Measurements from ENCODE around the gene SLC6A12. TPM values are rescaled to one million over a fixed set of nuclear protein-coding genes. Genes with fewer than 3 reads are reported as not detected.

The SLC6A12 gene
- total RNA-seq, 1 experiment from 2014 or later, result not detected

GRCh38 chr12:157644-158043 is 56.3 kb downstream of the SLC6A12 start:
- no peak for TF ChIP-seq CTCF (conservative IDR thresholded peaks at IDR 0.05; ENCODE audit: low read depth, low read length)
- no peak for TF ChIP-seq EZH2phosphoT487 (IDR thresholded peaks at IDR 0.05; ENCODE audit: borderline replicate concordance, low read length)
- TF ChIP-seq EZH2 (IDR thresholded peaks at IDR 0.05; ENCODE audit: low read length, unreplicated experiment), result no peak
- Histone ChIP-seq H3K4me2 (ENCODE audit: low read length) (no peak overlapping the region), H3K9me2 (replicated peaks; ENCODE audit: low read length) (no peaks in the 10 kb centered on the region), H3K4me1 (ENCODE audit: insufficient read depth, low read length) (no peaks in the 10 kb centered on the region), H3K79me2 (ENCODE audit: low read length) (no peaks in the 10 kb centered on the region), H3K27ac (ENCODE audit: low read length) (no peak overlapping the region), H2AFZ (ENCODE audit: low read length) (no peak overlapping the region), H3F3A (ENCODE audit: low read length, unreplicated experiment) (no peaks in the 10 kb centered on the region), H3K9ac (ENCODE audit: low read length) (no peak overlapping the region), H3K9me3 (ENCODE audit: low read length) (no peaks in the 10 kb centered on the region), H3K36me3 (ENCODE audit: low read depth, low read length) (no peaks in the 10 kb centered on the region; the same call in 1 of the 2 replicates), H4K20me1 (ENCODE audit: low read length) (no peaks in the 10 kb centered on the region), H3K27me3 (ENCODE audit: low read length) (peaks cover 27% of the 10 kb centered on the region), H3K4me3 (ENCODE audit: low read length) (no peak overlapping the region)
- no TSS peak for BruUV-seq (replicated peaks)
- ChIA-PET CTCF (no interaction called here), POLR2A (ENCODE audit: unreplicated experiment) (no interaction called here)
- intact Hi-C loops (cut with micrococcal nuclease), result no loop called here
- DNase-seq, result no peak
- ATAC-seq, result no peak

- TF ChIP-seq EZH2 (IDR thresholded peaks at IDR 0.05; ENCODE audit: low read length, unreplicated experiment), result no peak
- TF ChIP-seq EZH2phosphoT487 (IDR thresholded peaks at IDR 0.05; ENCODE audit: borderline replicate concordance, low read length), result no peak
- no peak for TF ChIP-seq CTCF (conservative IDR thresholded peaks at IDR 0.05; ENCODE audit: low read depth, low read length)
- no peak overlapping the region for H3K4me3 ChIP-seq (ENCODE audit: low read length)
- H4K20me1 ChIP-seq (ENCODE audit: low read length), result no peaks in the 10 kb centered on the region
- H3K9me2 ChIP-seq (replicated peaks; ENCODE audit: low read length), result no peaks in the 10 kb centered on the region
- H3K4me1 ChIP-seq (ENCODE audit: insufficient read depth, low read length), result no peaks in the 10 kb centered on the region
- intact Hi-C loops (cut with micrococcal nuclease), result no loop called here
- H3K27me3 ChIP-seq (ENCODE audit: low read length), result peaks cover 27% of the 10 kb centered on the region
- no peak overlapping the region for H3K9ac ChIP-seq (ENCODE audit: low read length)
- ATAC-seq, result no peak
- H3K9me3 ChIP-seq (ENCODE audit: low read length), result no peaks in the 10 kb centered on the region
- H3F3A ChIP-seq (ENCODE audit: low read length, unreplicated experiment), result no peaks in the 10 kb centered on the region
- DNase-seq, result no peak
- no peak overlapping the region for H3K4me2 ChIP-seq (ENCODE audit: low read length)
- H3K27ac ChIP-seq (ENCODE audit: low read length), result no peak overlapping the region
- no peak overlapping the region for H2AFZ ChIP-seq (ENCODE audit: low read length)
- no peaks in the 10 kb centered on the region; the same call in 1 of the 2 replicates for H3K36me3 ChIP-seq (ENCODE audit: low read depth, low read length)
- POLR2A ChIA-PET (ENCODE audit: unreplicated experiment), result no interaction called here
- CTCF ChIA-PET, result no interaction called here
- BruUV-seq (replicated peaks), result no TSS peak
- H3K79me2 ChIP-seq (ENCODE audit: low read length), result no peaks in the 10 kb centered on the region
Measured at GRCh38 chr12:156945-157344, 57.0 kb downstream of the SLC6A12 start.

- Histone ChIP-seq H3K9ac (ENCODE audit: low read length) (no peak overlapping the region), H3K27me3 (ENCODE audit: low read length) (peaks cover 24% of the 10 kb centered on the region), H3K4me1 (ENCODE audit: insufficient read depth, low read length) (no peaks in the 10 kb centered on the region), H3K9me2 (replicated peaks; ENCODE audit: low read length) (no peaks in the 10 kb centered on the region), H3K79me2 (ENCODE audit: low read length) (no peaks in the 10 kb centered on the region), H3K4me2 (ENCODE audit: low read length) (no peak overlapping the region), H3F3A (ENCODE audit: low read length, unreplicated experiment) (no peaks in the 10 kb centered on the region), H2AFZ (ENCODE audit: low read length) (no peak overlapping the region), H3K27ac (ENCODE audit: low read length) (no peak overlapping the region), H3K9me3 (ENCODE audit: low read length) (no peaks in the 10 kb centered on the region), H3K4me3 (ENCODE audit: low read length) (no peak overlapping the region), H3K36me3 (ENCODE audit: low read depth, low read length) (no peaks in the 10 kb centered on the region; the same call in 1 of the 2 replicates), H4K20me1 (ENCODE audit: low read length) (no peaks in the 10 kb centered on the region)
- BruUV-seq (replicated peaks), result no TSS peak
- ChIA-PET CTCF (no interaction called here), POLR2A (ENCODE audit: unreplicated experiment) (no interaction called here)
- no peak for ATAC-seq
- no peak for DNase-seq
- intact Hi-C loops (cut with micrococcal nuclease), result no loop called here
- no peak for TF ChIP-seq EZH2 (IDR thresholded peaks at IDR 0.05; ENCODE audit: low read length, unreplicated experiment)
Measured at GRCh38 chr12:155646-156045, 58.3 kb downstream of the SLC6A12 start.
